Thoracic aorta (tissue), 2 donors: Measurements from ENCODE around the gene PLA2G2C. TPM values are rescaled to one million over a fixed set of nuclear protein-coding genes. Genes with fewer than 3 reads are reported as not detected.

Experiments
- ATAC-seq: fragments of 150-250 bp; one replicate; pipeline ENCODE4 v1.8.0; 2017; ENCODE audit warnings: low read depth; ENCODE audit not compliant: insufficient number of reproducible peaks, low FRiP score
- DNase-seq: peaks from one replicate; pipeline ENCODE4 v3.0.0-alpha.2; 2020; ENCODE audit warnings: low spot score
- H3K27ac ChIP-seq, 2 donors: fragments of 200-600 bp; sonication (generic); 1 replicate in 1 of 2; 2 replicates in 1 of 2; pipeline ENCODE4 v1.5.1; 2016; ENCODE audit warnings: mild to moderate bottlenecking in 2 of 2, moderate library complexity in 2 of 2
- H3K27me3 ChIP-seq: fragments of 200-600 bp; sonication (generic); replicated peaks from 2 replicates; pipeline ENCODE4 v1.6.0; 2016; ENCODE audit warnings: mild to moderate bottlenecking; ENCODE audit not compliant: insufficient read depth
- H3K36me3 ChIP-seq: fragments of 200-600 bp; sonication (generic); one replicate; pipeline ENCODE4 v1.5.1; 2016
- H3K4me1 ChIP-seq, 2 donors: fragments of 200-600 bp; sonication (generic); 1 replicate in 1 of 2; 2 replicates in 1 of 2; pipeline versions ENCODE4 v1.5.1 to v1.6.0; 2016; ENCODE audit warnings: low read depth in 2 of 2, mild to moderate bottlenecking in 1 of 2; ENCODE audit not compliant: control insufficient read depth in 1 of 2
- H3K4me3 ChIP-seq: fragments of 200-600 bp; sonication (generic); 2 replicates; pipeline ENCODE4 v1.5.1; 2016; ENCODE audit warnings: mild to moderate bottlenecking
- H3K9me3 ChIP-seq: fragments of 200-600 bp; sonication (generic); 2 replicates; pipeline ENCODE4 v1.5.1; 2016
- total RNA-seq, 2 donors: library from RNA; depleted of rRNA; stranded (reverse); fragments of >200 nt; gene quantifications; one replicate each; pipeline versions ENCODE4 v1.1.0 to v1.2.3, GENCODE V29; 2016
- TF ChIP-seq, protein P1 (sequence below): fragments of 200-600 bp; sonication (generic); IDR thresholded peaks from one replicate; pipeline ENCODE4 v1.5.1; 2019; ENCODE audit warnings: antibody characterized with exemption

PLA2G2C gene
- total RNA-seq, 2 donors from 2014 or later = not detected

GRCh38 chr1:20202166-20202565 is 15.8 kb upstream of the PLA2G2C start:
- H3K4me1 ChIP-seq = no peaks in the 10 kb centered on the region
- H3K36me3 ChIP-seq = no peaks in the 10 kb centered on the region
- ATAC-seq (no peak), DNase-seq (no peak)
- TF ChIP-seq, protein P1, sequence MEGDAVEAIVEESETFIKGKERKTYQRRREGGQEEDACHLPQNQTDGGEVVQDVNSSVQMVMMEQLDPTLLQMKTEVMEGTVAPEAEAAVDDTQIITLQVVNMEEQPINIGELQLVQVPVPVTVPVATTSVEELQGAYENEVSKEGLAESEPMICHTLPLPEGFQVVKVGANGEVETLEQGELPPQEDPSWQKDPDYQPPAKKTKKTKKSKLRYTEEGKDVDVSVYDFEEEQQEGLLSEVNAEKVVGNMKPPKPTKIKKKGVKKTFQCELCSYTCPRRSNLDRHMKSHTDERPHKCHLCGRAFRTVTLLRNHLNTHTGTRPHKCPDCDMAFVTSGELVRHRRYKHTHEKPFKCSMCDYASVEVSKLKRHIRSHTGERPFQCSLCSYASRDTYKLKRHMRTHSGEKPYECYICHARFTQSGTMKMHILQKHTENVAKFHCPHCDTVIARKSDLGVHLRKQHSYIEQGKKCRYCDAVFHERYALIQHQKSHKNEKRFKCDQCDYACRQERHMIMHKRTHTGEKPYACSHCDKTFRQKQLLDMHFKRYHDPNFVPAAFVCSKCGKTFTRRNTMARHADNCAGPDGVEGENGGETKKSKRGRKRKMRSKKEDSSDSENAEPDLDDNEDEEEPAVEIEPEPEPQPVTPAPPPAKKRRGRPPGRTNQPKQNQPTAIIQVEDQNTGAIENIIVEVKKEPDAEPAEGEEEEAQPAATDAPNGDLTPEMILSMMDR = no peak
- no peaks in the 10 kb centered on the region for H3K9me3 ChIP-seq
- H3K27ac ChIP-seq = no peak overlapping the region
- H3K27me3 ChIP-seq = no peaks in the 10 kb centered on the region
- H3K4me3 ChIP-seq = no peak overlapping the region

DNA sequence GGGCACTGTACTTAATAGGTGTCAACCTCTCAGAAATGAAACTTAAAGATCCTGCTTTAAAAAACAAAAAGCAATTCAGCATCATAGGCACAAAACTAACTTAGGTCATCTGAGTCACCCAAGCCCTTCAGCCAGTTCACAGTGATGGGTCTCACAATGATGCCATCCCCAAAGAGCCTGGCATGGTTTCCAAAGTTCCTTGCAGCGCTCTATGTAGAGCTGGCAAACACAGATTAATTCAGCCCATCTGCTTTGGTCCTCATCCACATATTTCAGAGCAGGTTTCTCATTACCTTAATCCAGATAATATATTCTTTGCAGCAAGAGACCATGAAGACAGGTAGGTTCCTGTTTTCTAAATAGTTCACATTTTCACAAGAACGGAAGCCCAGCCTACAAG is 14.6 kb upstream of the PLA2G2C start:
- TF ChIP-seq, protein P1 = no peak
- H3K27me3 ChIP-seq = no peaks in the 10 kb centered on the region
- H3K4me1 ChIP-seq = no peaks in the 10 kb centered on the region
- no peak overlapping the region for H3K4me3 ChIP-seq
- no peak for DNase-seq
- no peak for ATAC-seq
- no peak overlapping the region for H3K27ac ChIP-seq
- no peaks in the 10 kb centered on the region for H3K9me3 ChIP-seq
- no peaks in the 10 kb centered on the region for H3K36me3 ChIP-seq

DNA sequence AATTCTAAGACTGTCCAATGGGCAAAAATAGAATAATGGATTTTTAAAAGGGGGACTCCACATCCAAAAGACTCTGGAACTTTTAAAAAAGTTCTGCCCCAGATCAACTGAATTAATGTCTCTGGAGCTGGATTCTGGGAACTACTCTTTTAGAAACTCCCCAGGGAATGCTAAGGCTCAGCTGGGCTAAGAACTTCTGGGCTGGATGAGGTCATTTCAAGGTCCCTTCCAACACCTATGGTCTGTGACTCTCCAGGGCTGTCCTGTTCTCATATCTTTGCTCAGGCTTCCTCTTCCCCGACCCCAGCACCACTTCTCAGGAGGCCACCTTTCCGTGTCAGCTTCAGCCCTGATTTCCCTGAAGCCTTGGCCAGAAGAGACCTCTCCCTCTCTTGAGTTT is 13.5 kb upstream of the PLA2G2C start:
- Histone ChIP-seq H3K4me3 (no peak overlapping the region), H3K36me3 (no peaks in the 10 kb centered on the region), H3K27me3 (no peaks in the 10 kb centered on the region), H3K27ac (no peak overlapping the region), H3K9me3 (no peaks in the 10 kb centered on the region), H3K4me1 (no peaks in the 10 kb centered on the region)
- ATAC-seq = no peak
- no peak for DNase-seq
- TF ChIP-seq, protein P1 = no peak

- H3K9me3 ChIP-seq = no peaks in the 10 kb centered on the region
- ATAC-seq = no peak
These were observed 13.1 kb upstream of the PLA2G2C start for GRCh38 chr1:20199403-20199802.

DNA sequence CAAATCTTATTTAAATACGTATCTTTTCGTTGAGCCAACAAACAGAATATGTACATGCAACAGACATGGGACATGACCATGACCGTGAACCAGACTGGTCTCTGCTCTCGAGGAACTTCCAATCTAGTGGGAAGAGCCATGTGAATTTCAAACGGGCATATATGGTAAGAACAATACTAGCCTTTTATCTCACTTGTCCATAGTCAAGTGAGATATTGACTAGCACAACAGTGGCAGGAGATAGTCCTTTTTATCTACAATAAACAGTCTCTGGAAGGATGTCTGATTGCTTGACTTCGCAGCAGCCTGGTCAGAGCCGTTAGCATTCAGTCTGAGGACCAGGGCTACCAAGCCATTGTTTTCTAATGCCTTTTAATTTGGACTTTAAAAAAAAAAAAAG is 12.6 kb upstream of the PLA2G2C start:
- TF ChIP-seq, protein P1 = no peak

More at GRCh38 chr1:20199403-20199802, 13.1 kb upstream of the PLA2G2C start:
- no peak for DNase-seq
- H3K4me1 ChIP-seq = no peaks in the 10 kb centered on the region
- no peak overlapping the region for H3K27ac ChIP-seq
- H3K36me3 ChIP-seq = no peaks in the 10 kb centered on the region
- TF ChIP-seq, protein P1 = no peak
- no peaks in the 10 kb centered on the region for H3K27me3 ChIP-seq
- no peak overlapping the region for H3K4me3 ChIP-seq

More for the DNA sequence above, 12.6 kb upstream of the PLA2G2C start:
- Histone ChIP-seq H3K27me3 (no peaks in the 10 kb centered on the region), H3K4me1 (no peaks in the 10 kb centered on the region), H3K27ac (no peak overlapping the region), H3K4me3 (no peak overlapping the region), H3K36me3 (no peaks in the 10 kb centered on the region), H3K9me3 (no peaks in the 10 kb centered on the region)
- DNase-seq (no peak), ATAC-seq (no peak)
